ENCODE data around the gene SPATA31E1. TPM values are rescaled to one million over a fixed set of nuclear protein-coding genes. Genes with fewer than 3 reads are reported as not detected.

The SPATA31E1 gene
- total RNA-seq, 1 experiment from 2014 or later: not detected

GRCh38 chr9:87887661-87888480, 5.2 kb downstream of the SPATA31E1 start:
- intact Hi-C loops (cut with micrococcal nuclease; ENCODE audit: unreplicated experiment): no loop called here
- ChIA-PET CTCF (no interaction called here), POLR2A (ENCODE audit: low non-redundant PET) (no interaction called here)
- Histone ChIP-seq H3K4me1 (ENCODE audit: insufficient read depth, low read length, poor library complexity, severe bottlenecking) (no peaks in the 10 kb centered on the region), H3K4me3 (ENCODE audit: low read depth, low read length, poor library complexity, severe bottlenecking) (no peak overlapping the region), H3K27ac (ENCODE audit: low read depth, low read length, poor library complexity, severe bottlenecking) (no peak overlapping the region), H3K36me3 (ENCODE audit: insufficient read depth, low read length, poor library complexity, severe bottlenecking) (no peaks in the 10 kb centered on the region), H3K27me3 (replicated peaks; ENCODE audit: insufficient read depth, low read depth, low read length, poor library complexity) (no peaks in the 10 kb centered on the region), H3K9me3 (ENCODE audit: low read depth, low read length, poor library complexity, severe bottlenecking) (no peaks in the 10 kb centered on the region)
- no peak for DNase-seq (ENCODE audit: low spot score)
- no TSS peak for BruUV-seq (replicated peaks)
- no peak for TF ChIP-seq EZH2 (IDR thresholded peaks at IDR 0.05; ENCODE audit: borderline replicate concordance, low read depth, low read length, poor library complexity, severe bottlenecking)
- no peak for TF ChIP-seq CTCF (conservative IDR thresholded peaks at IDR 0.05; ENCODE audit: low read depth, low read length)

GRCh38 chr9:87888501-87888900, 5.8 kb downstream of the SPATA31E1 start:
- CTCF ChIA-PET: no interaction called here

GRCh38 chr9:87889065-87889881, 6.6 kb downstream of the SPATA31E1 start:
- H3K4me1 ChIP-seq (ENCODE audit: insufficient read depth, low read length, poor library complexity, severe bottlenecking): no peaks in the 10 kb centered on the region
- TF ChIP-seq EZH2 (IDR thresholded peaks at IDR 0.05; ENCODE audit: borderline replicate concordance, low read depth, low read length, poor library complexity, severe bottlenecking) (no peak), CTCF (conservative IDR thresholded peaks at IDR 0.05; ENCODE audit: low read depth, low read length) (no peak)
- BruUV-seq (replicated peaks): no TSS peak
- intact Hi-C loops (cut with micrococcal nuclease; ENCODE audit: unreplicated experiment): no loop called here
- DNase-seq (ENCODE audit: low spot score): no peak
- ChIA-PET POLR2A (ENCODE audit: low non-redundant PET) (no interaction called here), CTCF (no interaction called here)
- no peaks in the 10 kb centered on the region for H3K27me3 ChIP-seq (replicated peaks; ENCODE audit: insufficient read depth, low read depth, low read length, poor library complexity)
- H3K36me3 ChIP-seq (ENCODE audit: insufficient read depth, low read length, poor library complexity, severe bottlenecking): no peaks in the 10 kb centered on the region
- no peaks in the 10 kb centered on the region for H3K9me3 ChIP-seq (ENCODE audit: low read depth, low read length, poor library complexity, severe bottlenecking)
- H3K27ac ChIP-seq (ENCODE audit: low read depth, low read length, poor library complexity, severe bottlenecking): no peak overlapping the region
- no peak overlapping the region for H3K4me3 ChIP-seq (ENCODE audit: low read depth, low read length, poor library complexity, severe bottlenecking)

More at GRCh38 chr9:87888501-87888900, 5.8 kb downstream of the SPATA31E1 start:
- intact Hi-C loops (cut with micrococcal nuclease; ENCODE audit: unreplicated experiment): no loop called here
- no peak for DNase-seq (ENCODE audit: low spot score)
- TF ChIP-seq CTCF (conservative IDR thresholded peaks at IDR 0.05; ENCODE audit: low read depth, low read length): no peak
- no peak for TF ChIP-seq EZH2 (IDR thresholded peaks at IDR 0.05; ENCODE audit: borderline replicate concordance, low read depth, low read length, poor library complexity, severe bottlenecking)
- no TSS peak for BruUV-seq (replicated peaks)
- POLR2A ChIA-PET (ENCODE audit: low non-redundant PET): no interaction called here
- Histone ChIP-seq H3K4me1 (ENCODE audit: insufficient read depth, low read length, poor library complexity, severe bottlenecking) (no peaks in the 10 kb centered on the region), H3K4me3 (ENCODE audit: low read depth, low read length, poor library complexity, severe bottlenecking) (no peak overlapping the region), H3K36me3 (ENCODE audit: insufficient read depth, low read length, poor library complexity, severe bottlenecking) (no peaks in the 10 kb centered on the region), H3K27ac (ENCODE audit: low read depth, low read length, poor library complexity, severe bottlenecking) (no peak overlapping the region), H3K9me3 (ENCODE audit: low read depth, low read length, poor library complexity, severe bottlenecking) (no peaks in the 10 kb centered on the region), H3K27me3 (replicated peaks; ENCODE audit: insufficient read depth, low read depth, low read length, poor library complexity) (no peaks in the 10 kb centered on the region)

Measured in A673 (cell line).